ENCODE data around the gene DPAGT1. TPM values are rescaled to one million over a fixed set of nuclear protein-coding genes. Genes with fewer than 3 reads are reported as not detected.

DPAGT1 gene
- total RNA-seq, 1 donor from 2014 or later, result 44.4 TPM

DNA sequence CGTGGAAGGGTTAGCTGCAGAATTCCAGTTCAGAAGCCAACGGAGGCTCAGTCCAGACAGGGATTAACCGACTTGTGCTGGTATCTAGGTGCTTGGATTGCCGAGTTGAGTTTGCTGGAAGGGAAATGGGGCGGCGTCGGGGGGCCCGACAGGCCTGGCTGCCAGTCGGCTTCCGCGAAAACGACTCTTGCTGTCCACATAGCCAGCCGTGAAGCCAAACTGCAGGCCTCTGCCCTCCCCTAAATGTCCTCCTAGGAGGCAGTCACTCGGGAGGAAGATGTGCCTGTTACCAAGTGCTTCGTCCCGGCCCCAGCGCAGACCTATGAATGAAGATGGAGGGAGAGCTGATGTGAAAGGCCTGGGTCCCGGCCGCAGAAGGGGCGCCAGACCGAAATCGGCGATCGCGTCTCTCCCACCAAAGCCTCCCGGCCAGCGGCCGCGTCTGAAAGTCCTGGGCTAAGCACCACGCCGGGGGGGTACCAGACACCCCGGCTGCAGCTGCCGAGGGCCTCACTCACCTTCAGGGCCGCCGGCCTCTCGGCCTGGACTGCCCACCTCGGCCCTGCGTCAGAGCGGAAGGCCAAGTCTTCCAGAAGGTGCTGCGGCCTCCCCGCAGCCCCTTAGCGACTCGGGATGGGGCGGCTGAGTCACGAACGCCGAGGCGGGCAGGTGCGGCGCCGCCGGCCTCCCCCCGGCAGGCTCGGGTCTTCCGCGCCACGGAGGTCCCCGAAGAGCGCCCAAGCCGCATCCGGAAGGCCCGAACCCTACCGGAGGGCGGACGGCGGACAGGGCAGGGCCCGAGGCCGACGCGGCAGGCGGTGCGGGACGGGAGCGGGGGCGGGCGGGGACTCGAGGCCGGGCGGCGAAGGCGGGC is 7.5 kb downstream of the DPAGT1 start:
- H3K27ac Mint-ChIP-seq (ENCODE audit: unreplicated experiment), result peak overlapping the region; percentile 93
- no peaks in the 10 kb centered on the region for H3K27me3 Mint-ChIP-seq (ENCODE audit: unreplicated experiment)
- peak overlapping the region; percentile 86 for H3K4me3 Mint-ChIP-seq (ENCODE audit: unreplicated experiment)
- TF ChIP-seq CTCF (IDR thresholded peaks at IDR 0.05), result no peak
- peaks cover 19% of the 10 kb centered on the region for H3K36me3 Mint-ChIP-seq (ENCODE audit: unreplicated experiment)
- DNase-seq (ENCODE audit: extremely low spot score, unreplicated experiment), result no peak
- no peaks in the 10 kb centered on the region for H3K9me3 Mint-ChIP-seq (ENCODE audit: unreplicated experiment)
- peaks cover 30% of the 10 kb centered on the region for H3K4me1 Mint-ChIP-seq (ENCODE audit: unreplicated experiment)

- H3K27me3 Mint-ChIP-seq (ENCODE audit: unreplicated experiment), result no peaks in the 10 kb centered on the region
- peaks cover 15% of the 10 kb centered on the region for H3K36me3 Mint-ChIP-seq (ENCODE audit: unreplicated experiment)
- DNase-seq (ENCODE audit: extremely low spot score, unreplicated experiment), result no peak
- peak overlapping the region; percentile 88 for H3K27ac Mint-ChIP-seq (ENCODE audit: unreplicated experiment)
- H3K9me3 Mint-ChIP-seq (ENCODE audit: unreplicated experiment), result no peaks in the 10 kb centered on the region
- H3K4me3 Mint-ChIP-seq (ENCODE audit: unreplicated experiment), result peak overlapping the region; percentile 83
- no peak for TF ChIP-seq CTCF (IDR thresholded peaks at IDR 0.05)
- H3K4me1 Mint-ChIP-seq (ENCODE audit: unreplicated experiment), result peaks cover 30% of the 10 kb centered on the region
Measured at GRCh38 chr11:119092880-119093842, 8.5 kb downstream of the DPAGT1 start.

DNA sequence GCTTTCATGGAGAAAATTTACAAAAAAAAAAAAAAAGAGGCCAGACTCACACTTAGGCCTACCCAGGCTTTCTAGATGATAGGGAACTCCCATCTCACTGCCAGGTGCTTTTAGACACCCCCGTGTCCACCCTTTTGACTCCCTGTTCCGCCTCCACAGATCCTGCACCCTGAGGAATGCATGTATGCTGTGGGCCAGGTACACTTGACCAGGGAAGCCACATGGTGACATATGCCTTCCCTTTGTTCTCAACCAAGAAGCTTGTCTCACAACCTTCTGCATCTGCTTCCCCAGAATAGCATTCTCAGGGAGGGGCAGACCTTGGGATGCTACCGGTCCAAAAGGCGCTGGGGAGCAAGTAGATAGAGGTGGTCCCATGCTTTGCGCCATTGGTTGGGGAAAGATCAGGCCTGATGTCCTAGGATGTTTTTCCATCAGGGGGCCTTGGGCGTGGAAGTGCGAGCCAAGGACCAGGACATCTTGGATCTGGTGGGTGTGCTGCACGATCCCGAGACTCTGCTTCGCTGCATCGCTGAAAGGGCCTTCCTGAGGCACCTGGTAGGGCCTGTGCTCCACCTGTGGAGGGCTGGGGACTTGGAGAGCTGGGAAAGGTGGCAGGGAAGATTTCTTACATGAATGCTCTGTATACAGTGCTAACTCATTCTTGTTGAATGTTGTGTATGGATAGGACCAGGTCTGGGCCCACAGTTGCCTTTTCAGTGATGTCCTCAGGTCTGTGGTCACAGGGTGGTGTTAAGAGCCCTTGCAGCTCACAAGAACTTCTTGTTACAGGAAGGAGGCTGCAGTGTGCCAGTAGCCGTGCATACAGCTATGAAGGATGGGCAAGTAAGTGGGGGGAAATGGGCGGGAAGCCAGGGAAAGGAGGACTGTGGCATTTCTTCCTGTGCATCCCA is 9.4 kb downstream of the DPAGT1 start:
- Mint-ChIP-seq H3K27ac (ENCODE audit: unreplicated experiment) (peak overlapping the region; percentile 10), H3K27me3 (ENCODE audit: unreplicated experiment) (no peaks in the 10 kb centered on the region), H3K36me3 (ENCODE audit: unreplicated experiment) (peaks cover 8% of the 10 kb centered on the region), H3K9me3 (ENCODE audit: unreplicated experiment) (no peaks in the 10 kb centered on the region), H3K4me3 (ENCODE audit: unreplicated experiment) (peak overlapping the region; percentile 22), H3K4me1 (ENCODE audit: unreplicated experiment) (peaks cover 30% of the 10 kb centered on the region)
- no peak for TF ChIP-seq CTCF (IDR thresholded peaks at IDR 0.05)
- DNase-seq (ENCODE audit: extremely low spot score, unreplicated experiment), result no peak

- peaks cover 32% of the 10 kb centered on the region for H3K4me1 Mint-ChIP-seq (ENCODE audit: unreplicated experiment)
- no peak for TF ChIP-seq CTCF (IDR thresholded peaks at IDR 0.05)
- H3K36me3 Mint-ChIP-seq (ENCODE audit: unreplicated experiment), result no peaks in the 10 kb centered on the region
- no peaks in the 10 kb centered on the region for H3K27me3 Mint-ChIP-seq (ENCODE audit: unreplicated experiment)
- H3K27ac Mint-ChIP-seq (ENCODE audit: unreplicated experiment), result no peak overlapping the region
- no peaks in the 10 kb centered on the region for H3K9me3 Mint-ChIP-seq (ENCODE audit: unreplicated experiment)
- no peak overlapping the region for H3K4me3 Mint-ChIP-seq (ENCODE audit: unreplicated experiment)
- no peak for DNase-seq (ENCODE audit: extremely low spot score, unreplicated experiment)
Measured at GRCh38 chr11:119091178-119091577, 10.5 kb downstream of the DPAGT1 start.
